Ammon's horn (tissue), 1 donor: Measurements from ENCODE around the gene PIK3CB.
"Not testable (repeated sequence)": the region's sequence is repeated elsewhere in the genome, so short reads cannot be mapped to it uniquely, and the experiment has no call there.

Source experiments
- DNase-seq: peaks from one replicate; pipeline ENCODE4 v3.0.0-alpha.2; 2016; ENCODE audit warnings: low spot score

PIK3CB gene

DNA sequence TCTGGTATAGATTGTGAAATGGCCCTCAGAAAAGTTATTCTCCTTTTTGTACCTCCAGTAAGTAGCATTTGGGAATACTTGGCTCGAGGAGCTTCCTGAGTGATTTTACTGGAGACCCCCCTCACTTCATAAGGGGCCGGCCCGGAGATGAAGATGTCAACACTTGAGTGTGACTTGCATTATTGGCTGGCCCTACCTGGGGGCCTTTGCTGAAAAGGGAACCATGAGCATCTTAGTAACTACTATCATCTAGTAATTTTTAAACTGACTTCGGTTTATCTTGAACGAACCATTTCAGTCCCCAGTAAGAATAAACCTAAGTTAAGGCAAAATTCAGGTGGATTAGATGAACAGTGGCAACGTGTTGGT lies 224.8 kb downstream of the PIK3CB start:
- DNase-seq: no peak

DNA sequence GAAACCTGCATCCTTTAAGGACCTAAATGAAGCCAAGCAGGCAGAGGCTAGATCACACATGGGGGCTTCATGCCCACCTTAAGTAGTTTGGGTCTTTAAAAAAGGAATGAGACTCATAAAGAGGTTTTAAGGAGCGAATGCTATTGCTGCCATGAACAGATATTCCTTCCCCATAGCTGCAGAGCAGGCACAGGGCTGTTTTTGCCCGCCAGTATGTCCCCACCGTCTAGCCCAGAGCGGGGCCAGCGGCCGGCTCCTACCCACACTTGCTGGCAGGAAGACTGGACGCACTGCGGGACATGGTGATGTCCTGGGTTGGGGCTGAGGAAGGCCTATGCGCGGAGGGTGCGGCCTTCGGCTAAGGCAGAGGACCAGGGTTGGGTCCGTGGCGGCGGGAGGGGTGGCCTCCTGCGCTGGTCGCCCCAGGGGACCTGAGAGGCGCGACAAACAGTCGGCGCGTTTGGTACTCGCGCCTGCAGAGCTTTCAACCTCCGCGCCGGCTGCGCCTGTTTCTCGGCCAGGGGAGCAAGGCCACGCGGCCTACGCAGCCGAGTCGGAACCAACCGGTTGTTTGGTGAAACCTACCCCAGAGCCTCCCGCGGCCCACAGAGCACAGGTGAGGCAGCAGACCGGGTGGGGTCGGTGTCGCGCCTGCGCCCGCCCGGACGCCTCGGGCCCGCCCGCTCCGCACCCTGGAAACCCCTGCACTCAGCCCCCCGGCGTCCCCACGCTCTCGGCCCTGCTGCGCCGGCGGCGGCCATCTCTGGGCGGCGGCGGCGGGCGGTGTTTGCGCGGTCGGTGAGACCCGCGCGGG lies 226.2 kb downstream of the PIK3CB start, which contains the start of gene FAIM:
TSS of gene FAIM (plus strand) at position 450 of the 814 bp plus-strand sequence. CDS start 10,956 bp downstream, outside the sequence.
- DNase-seq: peak; percentile 69

DNA sequence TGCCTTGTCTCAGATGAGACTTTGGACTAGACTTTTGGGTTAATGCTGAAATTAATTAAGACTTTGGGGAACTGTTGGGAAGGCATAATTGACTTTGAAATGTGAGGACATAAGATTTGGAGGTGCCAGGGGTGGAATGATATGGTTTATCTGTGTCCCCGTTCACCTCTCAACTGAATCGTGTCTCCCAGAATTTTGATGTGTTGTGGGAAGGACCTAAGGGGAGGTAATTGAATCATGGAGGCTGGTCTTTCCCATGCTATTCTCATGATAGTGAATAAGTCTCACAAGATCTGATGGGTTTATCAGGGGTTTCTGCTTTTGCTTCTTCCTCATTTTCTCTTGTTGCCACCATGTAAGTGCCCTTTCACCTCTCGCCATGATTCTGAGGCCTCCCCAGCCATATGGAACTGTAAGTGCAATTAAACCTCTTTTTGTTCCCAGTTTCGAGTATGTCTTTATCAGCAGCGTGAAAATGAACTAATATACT lies 230.6 kb downstream of the PIK3CB start:
- DNase-seq: not testable (repeated sequence)
